SJSA1 (cell line): ENCODE data around the gene SLC22A24. TPM values are rescaled to one million over a fixed set of nuclear protein-coding genes. Genes with fewer than 3 reads are reported as not detected.

Experiments
- total RNA-seq: library from RNA; depleted of rRNA; stranded (reverse); fragments of >200 nt; shearing (Covaris generic); gene quantifications from 2 replicates; pipeline ENCODE4 v1.2.3, GENCODE V29; 2014; rRNA removed

The SLC22A24 gene
- total RNA-seq, 1 experiment from 2014 or later = not detected

Other genes starting within 250 kb of the SLC22A24 start
- gene CHRM1, start 222.9 kb downstream of the SLC22A24 start, total RNA-seq = not detected in 2 replicates
- gene SLC22A6, start 159.3 kb downstream of the SLC22A24 start, total RNA-seq = not detected in 2 replicates
- gene SLC22A8, start 128.4 kb downstream of the SLC22A24 start, total RNA-seq = not detected in 2 replicates
- not detected in 2 replicates for gene SLC22A25, start 99.4 kb upstream of the SLC22A24 start, total RNA-seq
- gene SLC22A9, start 225.6 kb upstream of the SLC22A24 start, total RNA-seq = not detected in 2 replicates